ENCODE data around the gene PLOD1.
"Not testable (repeated sequence)": the region's sequence is repeated elsewhere in the genome, so short reads cannot be mapped to it uniquely, and the experiment has no call there.

PLOD1 gene

DNA sequence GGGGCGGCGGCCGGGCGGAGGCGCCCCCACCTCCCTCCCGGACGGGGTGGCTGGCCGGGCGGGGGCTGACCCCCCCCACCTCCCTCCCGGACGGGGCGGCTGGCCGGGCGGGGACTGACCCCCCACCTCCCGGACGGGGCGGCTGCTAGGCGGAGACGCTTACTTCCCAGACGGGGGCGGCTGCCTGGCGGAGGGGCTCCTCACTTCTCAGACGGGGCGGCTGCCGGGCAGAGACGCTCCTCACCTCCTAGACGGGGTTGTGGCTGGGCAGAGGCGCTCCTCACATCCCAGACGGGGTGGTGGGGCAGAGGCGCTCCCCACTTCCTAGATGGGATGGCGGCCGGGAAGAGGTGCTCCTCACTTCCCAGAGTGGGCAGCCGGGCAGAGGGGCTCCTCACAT, 73.8 kb downstream of the PLOD1 start:
- DNase-seq, result not testable (repeated sequence)

DNA sequence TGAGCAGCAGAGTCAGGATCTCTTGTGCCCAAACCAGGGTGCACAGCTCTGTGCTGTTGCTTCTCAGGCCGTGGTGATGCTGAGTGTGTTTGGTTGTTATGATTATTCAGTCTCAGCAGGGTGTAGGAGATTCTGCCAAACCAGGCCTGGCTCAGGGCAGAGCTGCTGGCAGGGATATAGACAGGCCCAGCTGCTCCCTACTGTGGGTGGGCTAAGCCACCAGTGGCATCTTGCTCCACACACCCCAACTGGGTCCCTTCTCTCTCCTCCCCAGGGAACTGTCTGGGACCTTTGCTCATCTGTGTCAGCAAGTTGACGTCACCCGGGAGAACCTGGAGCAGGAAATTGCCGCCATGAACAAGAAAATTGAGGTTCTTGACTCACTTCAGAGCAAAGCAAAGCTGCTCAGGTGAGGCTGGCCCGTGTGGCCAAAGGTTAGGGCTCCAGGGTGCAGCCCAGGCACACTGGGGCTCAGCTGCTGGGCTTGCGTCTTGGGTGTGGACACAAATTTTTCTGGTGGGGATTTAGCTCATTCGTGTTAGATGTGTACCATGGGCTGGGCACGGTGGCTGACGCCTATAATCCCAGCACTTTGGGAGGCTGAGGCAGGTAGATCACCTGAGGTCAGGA, 74.9 kb downstream of the PLOD1 start:
- DNase-seq, result no peak

DNA sequence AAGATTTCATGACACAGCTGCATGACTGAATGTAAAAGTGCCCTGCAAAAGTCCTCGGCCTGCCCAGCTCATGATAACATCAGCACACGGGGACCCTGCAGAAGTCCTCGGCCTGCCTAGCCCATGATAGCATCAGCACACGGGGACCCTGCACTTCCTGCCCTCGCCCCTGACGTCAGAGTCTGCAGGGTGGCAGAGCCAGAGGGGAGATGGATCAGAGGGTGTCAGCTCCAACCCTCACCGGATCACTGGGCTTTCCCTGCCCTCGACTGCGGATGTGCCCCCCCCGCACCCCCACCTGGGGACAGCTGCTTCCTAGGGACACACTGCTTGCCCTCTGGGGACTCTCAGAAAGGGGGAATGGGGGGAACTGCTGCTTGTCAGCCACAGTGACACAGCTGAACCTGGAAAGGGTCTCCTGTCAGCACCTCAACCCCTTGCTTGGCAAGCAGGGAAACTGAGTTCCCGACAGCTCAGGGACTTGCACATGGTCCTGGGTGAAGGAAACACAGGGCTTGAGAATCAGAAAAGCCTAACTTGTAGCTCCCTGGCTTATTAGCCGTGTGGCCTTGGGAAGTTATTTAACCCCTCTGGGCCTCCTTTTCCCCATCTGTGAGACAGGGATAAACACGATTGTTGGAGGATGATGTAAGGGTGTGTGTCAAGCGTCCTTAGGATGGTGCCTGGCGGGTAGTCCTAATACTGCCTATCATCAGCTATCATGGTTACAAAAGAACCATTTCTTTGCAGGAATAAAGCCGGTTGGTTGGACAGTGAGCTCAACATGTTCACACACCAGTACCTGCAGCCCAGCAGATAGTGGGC, 76.4 kb downstream of the PLOD1 start:
- DNase-seq, result no peak

DNA sequence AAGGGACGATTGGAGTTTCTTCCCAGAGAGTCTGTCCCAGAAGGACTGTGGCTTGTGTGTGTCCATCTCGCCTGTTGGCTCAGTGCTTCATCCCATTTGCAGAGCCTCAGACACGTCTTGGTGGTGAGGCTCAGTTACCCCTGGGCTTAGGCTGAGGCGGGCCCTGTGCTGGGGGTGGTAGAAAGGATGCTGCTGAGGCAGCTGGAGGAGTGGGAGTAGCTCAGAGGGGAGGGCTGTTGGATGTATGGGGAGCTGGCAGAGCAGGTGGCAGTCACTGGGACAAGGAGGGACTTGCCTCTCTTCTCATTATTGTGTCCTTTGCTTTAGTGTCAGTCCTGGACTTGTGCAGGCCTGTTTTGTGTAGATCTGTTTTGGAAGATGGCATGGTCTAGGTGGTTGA, 77.5 kb downstream of the PLOD1 start:
- no peak for DNase-seq

DNA sequence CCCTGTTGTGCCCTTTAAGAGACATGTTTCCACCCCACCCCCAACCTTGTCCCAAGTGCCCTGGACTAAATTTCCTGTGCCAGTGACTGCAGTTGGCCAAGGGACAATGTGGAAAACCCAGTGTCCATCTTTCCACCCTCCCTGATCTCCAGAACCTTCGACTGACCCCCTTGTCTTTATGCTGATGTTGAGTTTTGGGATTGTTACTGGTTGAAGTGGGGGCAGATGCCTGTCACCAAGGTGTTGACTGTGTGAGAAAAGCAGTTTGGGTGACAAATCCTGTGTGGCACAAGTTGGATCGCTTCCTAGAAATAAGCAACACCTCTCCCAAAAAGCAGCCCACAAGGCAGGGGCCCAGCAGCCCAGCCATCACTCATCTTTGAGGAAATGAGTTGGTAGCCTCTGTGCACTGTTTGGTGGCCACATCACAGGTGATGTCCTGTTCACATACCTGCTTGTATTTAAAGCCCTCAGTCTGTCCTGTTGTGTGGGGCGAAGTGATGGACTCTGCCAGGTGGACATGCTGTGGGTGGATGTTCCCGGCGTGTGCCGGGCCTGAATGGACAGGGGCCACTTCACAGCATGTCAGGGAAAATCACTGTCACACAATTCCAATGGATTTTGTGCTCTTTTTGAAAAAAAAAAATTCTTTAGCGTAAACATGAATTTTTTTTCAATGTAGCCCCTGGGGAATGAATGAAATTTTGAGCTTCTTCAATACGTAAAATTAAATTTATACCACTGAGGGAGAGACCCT, 78.2 kb downstream of the PLOD1 start:
- DNase-seq, result no peak

DNA sequence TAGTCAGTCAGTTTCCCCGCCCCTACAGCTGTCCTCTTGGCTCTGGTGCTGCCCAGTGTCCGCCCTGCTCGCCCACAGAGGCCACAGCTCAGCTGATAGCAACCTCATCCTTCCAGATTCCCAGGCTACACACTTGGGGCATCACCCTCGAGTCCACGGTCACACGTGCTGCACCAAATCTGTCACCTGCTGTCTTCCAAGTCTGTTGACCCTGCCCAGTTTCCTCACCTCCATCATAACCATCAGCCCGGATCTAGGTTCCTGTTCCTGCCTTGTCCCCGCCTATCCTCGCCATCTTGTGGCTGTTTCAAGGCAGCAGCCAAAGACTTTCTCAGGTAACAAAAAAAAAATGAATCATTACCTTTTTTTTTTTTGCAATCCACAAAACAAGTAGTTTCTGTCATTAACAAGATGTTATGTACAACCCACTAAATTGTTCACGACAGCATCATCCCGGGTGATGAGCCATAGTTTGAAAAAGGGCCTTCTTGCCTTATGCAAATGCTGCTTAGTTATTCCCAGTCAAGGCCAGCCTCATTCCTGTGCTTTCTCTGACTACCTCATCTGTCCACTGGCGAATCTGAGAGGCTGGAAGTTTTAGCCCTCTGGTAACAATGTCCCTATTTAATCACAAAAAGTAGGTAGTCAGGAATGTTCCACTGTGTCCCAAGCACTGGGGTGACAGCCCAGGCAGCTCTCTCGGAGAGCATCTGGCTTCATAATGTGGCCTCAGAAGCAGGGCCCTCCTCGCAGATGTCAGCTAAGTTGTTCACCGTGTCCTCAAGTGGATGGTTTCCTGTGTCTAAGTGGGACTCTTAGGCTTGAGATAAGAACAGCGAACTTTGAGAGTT, 79.8 kb downstream of the PLOD1 start:
- DNase-seq, result no peak

DNA sequence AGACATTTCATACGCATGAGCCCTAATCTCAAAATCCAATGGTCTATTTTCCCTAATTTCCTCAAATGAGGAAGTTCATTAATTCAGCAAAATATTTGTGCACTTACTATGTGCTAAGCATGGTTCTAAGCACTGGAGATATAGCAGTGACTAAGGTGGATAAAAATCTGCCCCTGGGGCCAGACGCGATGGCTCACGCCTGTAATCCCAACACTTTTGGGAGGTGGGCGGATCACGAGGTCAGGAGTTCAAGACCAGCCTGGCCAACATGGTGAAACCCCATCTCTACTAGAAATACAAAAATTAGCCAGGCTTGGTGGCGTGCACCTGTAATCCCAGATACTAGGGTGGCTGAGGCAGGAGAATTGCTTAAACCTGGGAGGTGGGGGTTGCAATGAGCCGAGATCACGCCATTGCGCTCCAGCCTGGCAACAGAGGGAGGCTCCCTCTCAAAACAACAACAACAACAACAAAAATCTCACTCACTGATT, 80.5 kb downstream of the PLOD1 start:
- DNase-seq, result no peak

DNA sequence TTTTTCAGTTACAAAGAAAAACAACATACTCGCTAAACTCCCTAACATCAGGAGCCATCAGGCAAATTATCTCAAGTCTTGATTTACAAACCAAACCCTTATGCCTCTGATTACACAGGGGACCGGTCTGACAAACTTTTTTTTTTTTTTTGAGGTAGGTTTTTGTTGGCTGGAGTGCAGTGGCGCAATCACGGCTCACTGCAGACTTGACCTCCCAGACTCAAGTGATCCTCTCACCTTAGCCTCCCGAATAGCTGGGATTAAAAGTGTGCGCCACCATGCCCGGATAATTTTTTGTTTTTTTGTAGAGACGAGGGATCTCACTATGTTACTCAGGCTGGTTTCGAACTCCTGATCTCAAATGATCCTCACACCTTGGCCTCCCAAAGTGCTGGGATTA, 81.0 kb downstream of the PLOD1 start:
- DNase-seq, result no peak

DNA sequence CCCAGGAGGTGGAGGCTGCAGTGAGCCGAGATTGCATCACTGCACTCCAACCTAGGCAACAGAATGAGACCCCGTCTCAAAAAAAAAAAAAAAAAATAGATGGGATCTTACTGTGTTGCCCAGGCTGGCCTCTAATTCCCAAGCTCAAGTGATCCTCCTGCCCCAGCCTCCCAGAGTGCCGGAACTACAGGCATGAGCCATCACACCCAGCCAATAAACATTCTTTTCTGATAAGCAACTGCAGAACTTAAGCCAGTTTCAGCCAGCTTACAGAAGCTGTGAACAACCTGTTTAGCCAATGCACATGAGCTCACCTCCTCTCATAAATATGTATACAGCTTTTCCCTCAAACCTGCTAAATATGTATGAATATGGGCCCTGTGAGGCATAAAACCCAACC, 81.7 kb downstream of the PLOD1 start:
- DNase-seq, result no peak

DNA sequence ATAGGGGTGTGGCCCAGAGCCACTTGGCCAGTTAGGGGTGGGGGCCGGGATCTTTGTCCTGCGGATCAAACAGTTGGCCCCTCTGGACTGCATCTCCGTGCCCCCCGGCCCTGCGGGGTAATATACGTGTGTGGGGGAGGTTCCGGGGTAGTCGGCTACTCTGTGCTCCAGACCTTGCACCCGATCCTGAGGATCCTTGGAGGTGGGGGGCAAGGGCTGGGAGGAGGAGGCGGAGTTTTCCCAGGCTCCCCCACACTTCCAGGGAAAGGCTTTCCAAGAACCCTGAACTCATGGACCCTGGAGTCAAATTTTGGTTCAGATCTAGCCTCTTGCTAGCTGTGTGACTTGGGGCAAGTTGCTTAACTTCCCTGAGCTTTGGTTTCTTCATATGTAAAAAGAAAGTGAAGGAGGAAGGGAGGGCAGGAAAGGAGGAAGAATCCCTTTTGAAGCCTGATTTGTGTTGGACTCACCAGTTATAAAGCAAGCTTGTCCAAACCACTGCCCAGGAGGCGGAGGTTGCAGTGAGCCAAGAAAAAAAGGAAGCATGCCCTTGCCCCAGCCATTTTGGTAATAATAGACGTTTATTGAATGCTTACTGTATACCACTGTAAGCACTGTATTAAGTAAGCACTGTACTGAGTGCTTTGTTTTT, 85.5 kb downstream of the PLOD1 start:
- DNase-seq, result no peak

DNA sequence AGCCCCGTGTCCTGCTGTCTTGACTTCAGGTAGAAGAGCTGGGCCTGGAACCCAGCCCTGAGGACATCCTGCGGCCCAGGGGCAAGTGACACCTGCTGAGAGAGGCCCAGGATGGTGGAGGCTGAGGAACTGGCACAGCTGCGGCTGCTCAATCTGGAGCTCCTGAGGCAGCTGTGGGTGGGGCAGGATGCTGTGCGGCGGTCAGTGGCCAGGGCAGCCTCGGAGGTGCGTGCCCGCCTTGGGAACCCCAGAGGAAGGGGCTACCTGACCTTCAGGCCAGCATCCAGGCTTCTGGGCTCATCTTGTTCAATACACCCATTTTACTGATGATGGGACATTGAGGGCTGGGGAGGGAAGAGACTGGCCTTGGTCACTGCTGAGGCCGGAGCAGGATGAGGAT, 87.1 kb downstream of the PLOD1 start:
- DNase-seq, result no peak

DNA sequence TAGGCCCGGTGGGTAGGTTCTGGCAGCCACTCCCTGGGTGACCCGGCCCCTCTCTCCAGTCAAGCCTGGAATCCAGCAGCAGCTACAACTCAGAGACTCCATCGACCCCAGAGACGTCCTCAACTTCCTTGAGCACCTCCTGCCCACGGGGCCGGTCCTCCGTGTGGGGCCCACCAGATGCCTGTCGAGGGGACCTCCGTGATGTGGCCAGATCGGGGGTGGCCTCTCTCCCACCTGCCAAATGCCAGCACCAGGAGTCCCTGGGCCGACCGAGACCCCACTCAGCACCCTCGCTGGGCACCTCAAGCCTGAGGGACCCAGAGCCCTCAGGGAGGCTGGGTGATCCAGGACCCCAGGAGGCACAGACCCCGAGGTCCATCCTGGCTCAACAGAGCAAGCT, 87.5 kb downstream of the PLOD1 start:
- DNase-seq, result no peak
